Measurements from ENCODE around the gene TRMT11.
A peak's percentile ranks its signal among the peaks of the same experiment; 100 is the strongest.
"Not testable (repeated sequence)": the region's sequence is repeated elsewhere in the genome, so short reads cannot be mapped to it uniquely, and the experiment has no call there.

The TRMT11 gene

GRCh38 chr6:125956506-125957390 is 29.6 kb upstream of the TRMT11 start, which contains the start of gene HINT3:
Gene HINT3, plus strand, starts transcription at chr6:125956770. Its CDS starts 208 bp downstream, at chr6:125956978.
- DNase-seq = peak; percentile 92

DNA sequence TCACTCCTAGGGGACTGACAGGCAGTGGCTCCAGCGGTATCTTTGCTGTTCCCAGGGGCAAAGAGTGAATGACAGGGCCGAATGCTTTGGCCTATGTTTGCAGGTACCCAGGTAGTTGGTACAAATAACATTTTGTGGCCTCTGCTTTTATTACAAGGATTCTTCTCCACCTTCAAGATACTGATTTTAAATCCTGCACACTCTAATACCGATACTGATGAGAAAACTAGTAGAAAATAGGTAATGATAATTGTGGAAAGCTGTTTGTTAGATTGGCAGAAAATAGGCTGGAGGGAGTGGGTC is 29.0 kb upstream of the TRMT11 start:
- DNase-seq = no peak

DNA sequence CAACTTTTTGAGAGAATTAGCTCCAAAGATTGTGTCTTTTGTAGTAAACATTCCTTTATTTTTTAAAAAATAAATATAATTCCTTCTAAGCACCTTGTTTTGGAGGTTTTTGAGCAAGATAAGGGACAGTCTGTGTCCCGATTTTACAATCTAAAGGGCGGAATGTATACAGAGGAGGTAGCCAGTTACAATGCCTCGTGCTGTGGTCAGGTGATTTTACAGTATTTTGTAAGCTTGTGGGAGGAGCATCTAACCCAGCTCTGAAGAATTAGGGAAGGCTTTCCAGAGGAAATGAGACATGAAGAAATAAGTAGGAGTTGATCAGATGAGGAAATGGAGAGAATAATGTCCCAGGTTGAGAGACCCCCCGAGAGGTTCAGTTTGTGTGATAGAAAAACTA is 28.5 kb upstream of the TRMT11 start:
- DNase-seq = no peak

DNA sequence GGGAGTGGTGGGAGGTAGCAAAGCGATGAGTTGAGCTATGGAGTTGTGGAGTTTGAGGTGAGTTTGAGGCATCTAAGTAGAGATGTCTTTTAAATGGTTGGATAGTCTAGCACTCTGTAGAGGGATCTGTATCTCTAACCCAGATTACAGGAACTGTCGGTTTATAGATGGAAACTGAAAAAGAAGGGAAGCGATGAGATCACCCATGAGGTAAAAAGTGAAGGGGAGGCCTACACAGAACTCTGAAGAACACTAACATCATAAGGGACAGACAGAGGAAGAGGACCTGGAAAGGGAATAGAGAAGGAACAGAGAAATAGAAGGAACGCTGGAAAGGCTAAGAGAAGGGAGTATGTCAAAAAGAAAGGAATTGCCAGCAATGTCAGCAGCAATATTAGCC is 27.3 kb upstream of the TRMT11 start:
- DNase-seq = no peak

DNA sequence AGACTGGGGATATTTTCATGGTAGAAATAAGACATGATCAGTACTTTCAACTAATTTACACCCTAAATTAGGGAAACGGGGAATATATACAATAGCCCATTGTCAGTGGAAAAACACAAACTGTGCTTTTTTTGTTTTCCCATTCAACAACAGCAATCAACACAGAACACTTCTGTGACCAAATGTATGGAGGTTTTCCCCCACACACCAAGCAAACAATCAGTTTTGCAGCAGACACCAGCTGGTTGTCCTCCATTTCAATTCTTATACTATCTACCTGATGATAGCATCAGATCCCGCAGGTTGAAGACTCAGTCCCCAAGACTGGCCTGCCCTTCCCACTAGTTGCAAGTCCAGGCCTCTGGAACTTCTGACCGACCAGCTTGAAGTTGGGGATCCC is 25.2 kb upstream of the TRMT11 start:
- no peak for DNase-seq

- DNase-seq = no peak
These were observed 23.3 kb upstream of the TRMT11 start for GRCh38 chr6:125962900-125963497.

DNA sequence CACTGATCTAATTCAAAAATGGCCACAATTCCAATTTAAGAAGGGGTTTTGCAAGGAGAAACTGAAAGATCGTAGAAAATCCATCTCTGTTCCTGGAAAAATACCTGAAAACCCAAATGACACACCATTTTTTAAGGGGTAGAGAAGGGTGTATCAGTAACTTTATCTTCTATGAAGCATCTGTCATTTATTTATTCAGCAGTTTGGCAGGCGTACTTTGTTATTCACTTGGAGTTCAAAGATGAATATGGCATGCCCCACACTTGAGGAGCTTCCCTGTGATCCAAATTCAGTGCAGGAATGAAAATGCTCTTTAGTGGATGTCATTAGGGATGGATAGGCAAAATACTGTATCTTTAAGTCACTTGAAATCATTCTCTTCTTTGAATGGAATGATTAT is 22.5 kb upstream of the TRMT11 start:
- DNase-seq = no peak

- DNase-seq = no peak
These were observed 19.8 kb upstream of the TRMT11 start for GRCh38 chr6:125966569-125966968.

DNA sequence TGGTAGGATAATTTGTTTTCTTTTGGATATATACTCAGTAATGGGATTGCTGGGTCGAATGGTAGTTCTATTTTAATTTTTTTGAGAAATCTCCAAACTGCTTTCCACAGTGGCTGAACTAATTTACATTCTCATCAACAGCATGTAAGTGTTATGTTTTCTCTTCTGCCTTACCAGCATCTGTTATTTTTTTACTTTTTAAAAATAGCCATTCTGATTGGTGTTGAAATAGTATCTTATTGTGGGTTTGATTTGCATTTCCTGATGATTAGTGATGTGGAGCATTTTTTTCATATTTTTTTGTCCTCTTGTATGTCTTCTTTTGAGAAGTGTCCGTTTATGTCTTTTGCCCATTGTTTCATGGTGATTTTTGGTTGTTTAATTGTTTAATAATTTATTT is 17.8 kb upstream of the TRMT11 start:
- DNase-seq = no peak

- no peak for DNase-seq
These were observed 15.6 kb upstream of the TRMT11 start for GRCh38 chr6:125970760-125971159.

- not testable (repeated sequence) for DNase-seq
These were observed 13.9 kb upstream of the TRMT11 start for GRCh38 chr6:125972478-125972877.

- DNase-seq = peak; percentile 43
These were observed 12.0 kb upstream of the TRMT11 start for GRCh38 chr6:125974214-125974866.

DNA sequence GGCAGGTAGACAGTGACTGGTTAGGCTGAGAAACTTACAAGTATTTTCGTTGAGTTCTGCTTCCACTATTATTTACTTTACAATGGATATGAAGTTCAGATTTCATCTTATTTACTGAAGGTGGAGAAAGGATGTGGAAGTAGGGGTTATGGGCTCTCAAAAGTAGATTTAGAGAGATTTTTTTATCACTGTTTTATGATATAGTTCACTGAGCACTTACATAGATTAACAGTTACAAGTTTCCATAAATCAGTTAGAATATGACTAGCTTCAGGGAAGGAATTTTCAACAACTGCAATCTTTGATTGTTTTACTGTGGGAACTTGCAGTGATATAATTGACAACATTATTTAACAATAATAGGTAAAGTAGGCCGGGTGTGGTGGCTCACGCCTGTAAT is 7.2 kb upstream of the TRMT11 start:
- DNase-seq = no peak

GRCh38 chr6:125981571-125982185 is 4.7 kb upstream of the TRMT11 start:
- no peak for DNase-seq

- DNase-seq = no peak
These were observed 2.9 kb upstream of the TRMT11 start for GRCh38 chr6:125983246-125983945.

DNA sequence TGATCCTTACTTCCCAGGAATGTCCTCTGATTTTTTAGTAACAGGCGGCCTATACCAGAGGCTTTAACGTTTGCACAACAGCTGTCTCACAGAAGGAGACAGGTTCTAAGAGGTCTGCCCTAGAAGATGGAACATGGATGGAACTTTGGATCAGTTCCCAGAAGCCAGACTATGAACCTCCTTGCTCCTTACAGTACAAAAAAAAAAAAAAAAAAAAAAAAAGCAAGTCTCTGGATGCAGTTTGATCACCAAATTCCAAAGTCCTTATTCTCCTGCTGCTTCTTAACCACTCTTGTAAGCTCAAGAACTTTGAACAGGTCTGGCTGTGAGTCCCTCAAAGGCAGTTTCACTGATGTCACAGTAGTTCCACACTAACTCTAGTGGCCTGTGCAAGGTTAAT is 2.0 kb upstream of the TRMT11 start:
- DNase-seq = no peak

- no peak for DNase-seq
These were observed 818 bp upstream of the TRMT11 start for GRCh38 chr6:125985522-125985921.

GRCh38 chr6:125985979-125986300 is 400 bp upstream of the TRMT11 start:
- DNase-seq = no peak

DNA sequence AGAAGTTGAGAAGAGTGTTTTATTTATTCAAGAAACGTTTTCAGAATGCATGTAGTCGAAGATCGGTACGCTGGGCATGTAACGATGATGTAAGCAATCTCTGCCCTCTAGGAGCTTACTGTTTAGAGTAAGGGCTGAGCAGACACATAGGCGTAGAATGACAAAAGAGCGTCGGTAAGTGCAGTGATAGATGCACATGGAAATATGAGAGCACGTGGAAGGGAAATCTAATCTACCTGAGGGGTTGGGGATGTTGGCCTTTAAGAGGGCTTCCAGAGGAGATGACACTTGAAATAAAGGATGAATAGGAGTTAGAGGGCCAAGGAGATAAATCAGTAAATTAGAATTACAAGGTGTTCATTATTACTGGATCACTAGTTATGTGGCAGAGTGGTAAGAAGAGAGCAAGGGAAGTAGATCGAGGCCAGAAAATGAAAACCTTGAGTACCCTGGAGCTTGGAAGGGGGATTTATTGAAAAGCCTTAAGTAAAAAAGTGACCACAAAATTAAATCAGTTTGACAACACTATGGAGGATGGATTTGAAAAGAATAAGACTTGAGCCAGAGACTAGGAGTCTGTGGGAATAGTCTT is 782 bp downstream of the TRMT11 start:
- peak; percentile 21 for DNase-seq

DNA sequence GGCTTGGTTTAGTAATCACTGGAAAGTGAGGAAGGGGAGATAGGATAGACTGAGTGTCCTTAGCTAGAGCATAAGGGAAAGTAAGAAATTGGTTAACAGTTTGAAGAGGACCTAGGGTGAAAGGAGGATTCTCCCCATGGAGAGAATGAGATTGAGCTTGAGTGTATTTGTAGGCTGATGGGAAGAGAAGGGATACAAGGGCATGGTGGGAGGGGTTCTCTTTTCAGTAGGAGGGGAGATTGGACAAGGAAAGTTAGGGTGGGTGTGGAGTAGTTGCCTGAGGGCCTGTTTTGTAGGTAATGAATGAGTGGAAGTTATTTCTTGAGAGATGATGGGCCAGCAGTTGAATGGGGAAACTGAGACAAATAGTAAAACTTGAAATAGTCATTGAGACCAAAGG is 1.9 kb downstream of the TRMT11 start:
- DNase-seq = no peak

DNA sequence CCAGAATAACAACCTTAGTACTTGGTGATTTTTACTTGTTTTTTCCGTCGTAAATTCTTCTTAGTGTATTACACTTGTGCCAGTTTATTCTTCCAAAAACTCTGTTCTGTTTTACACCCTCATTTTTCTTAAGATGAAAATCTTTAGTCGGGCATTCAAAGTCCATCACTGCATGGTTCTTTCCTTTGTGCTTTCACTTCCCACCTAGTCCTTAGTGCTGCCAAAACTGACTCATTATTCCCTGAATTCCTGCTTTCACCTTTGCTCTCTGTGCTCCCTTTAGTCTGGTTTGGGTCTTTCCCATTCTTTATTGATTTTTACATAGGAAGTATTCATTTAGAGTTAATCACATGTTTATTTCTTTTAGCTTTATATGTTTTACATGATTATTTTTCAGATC is 3.3 kb downstream of the TRMT11 start:
- DNase-seq = no peak

DNA sequence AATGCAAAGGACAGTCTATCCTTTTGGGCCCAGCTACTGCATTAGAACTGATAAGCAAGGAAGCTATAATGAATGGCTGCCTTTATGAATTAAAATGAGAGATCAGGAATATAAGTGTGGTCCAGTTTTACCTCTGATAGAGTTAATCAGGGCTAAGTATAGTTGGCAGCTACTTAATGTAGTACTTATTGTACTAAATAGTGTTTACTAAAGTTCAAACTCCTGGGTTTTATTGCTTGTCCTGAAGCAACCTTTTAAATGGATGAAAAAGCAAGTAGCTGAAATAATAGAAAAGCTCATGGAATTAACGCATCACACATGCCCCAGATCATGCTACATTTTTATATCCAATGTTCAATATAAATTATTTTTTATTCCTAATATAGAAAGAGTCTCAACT is 5.3 kb downstream of the TRMT11 start:
- no peak for DNase-seq
